Skeletal muscle cell (primary cell): ENCODE results near the gene ATP13A4.

Experiments
- DNase-seq: peaks from one replicate; pipeline ENCODE4 v3.0.0-alpha.2; 2010; ENCODE audit warnings: low read depth
- H3K4me3 ChIP-seq: 2 replicates; pipeline ENCODE4 v1.5.1; 2011; ENCODE audit warnings: low read depth, mild to moderate bottlenecking, control low read depth, low read length, moderate library complexity

Gene ATP13A4

GRCh38 chr3:193446965-193447602 is 107.6 kb downstream of the ATP13A4 start:
- DNase-seq: no peak
- H3K4me3 ChIP-seq: no peak overlapping the region

GRCh38 chr3:193439423-193439822 is 115.3 kb downstream of the ATP13A4 start:
- H3K4me3 ChIP-seq: no peak overlapping the region
- no peak for DNase-seq

GRCh38 chr3:193418576-193419373 is 135.9 kb downstream of the ATP13A4 start:
- no peak for DNase-seq

GRCh38 chr3:193416629-193417028 is 138.1 kb downstream of the ATP13A4 start:
- DNase-seq: no peak
- no peak overlapping the region for H3K4me3 ChIP-seq

More at GRCh38 chr3:193418576-193419373, 135.9 kb downstream of the ATP13A4 start:
- no peak overlapping the region for H3K4me3 ChIP-seq

GRCh38 chr3:193407688-193408087 is 147.0 kb downstream of the ATP13A4 start:
- DNase-seq: no peak
- no peak overlapping the region for H3K4me3 ChIP-seq

- no peak overlapping the region for H3K4me3 ChIP-seq
Measured at GRCh38 chr3:193407112-193407511, 147.6 kb downstream of the ATP13A4 start.

GRCh38 chr3:193403307-193403706 is 151.4 kb downstream of the ATP13A4 start:
- DNase-seq: no peak
- H3K4me3 ChIP-seq: no peak overlapping the region

More at GRCh38 chr3:193407112-193407511, 147.6 kb downstream of the ATP13A4 start:
- DNase-seq: no peak

- no peak for DNase-seq
- no peak overlapping the region for H3K4me3 ChIP-seq
Measured at GRCh38 chr3:193400304-193400703, 154.4 kb downstream of the ATP13A4 start.

- H3K4me3 ChIP-seq: no peak overlapping the region
- no peak for DNase-seq
Measured at GRCh38 chr3:193396451-193397244, 158.0 kb downstream of the ATP13A4 start.

- no peak for DNase-seq
- H3K4me3 ChIP-seq: no peak overlapping the region
Measured at GRCh38 chr3:193391902-193392301, 162.8 kb downstream of the ATP13A4 start.

DNA sequence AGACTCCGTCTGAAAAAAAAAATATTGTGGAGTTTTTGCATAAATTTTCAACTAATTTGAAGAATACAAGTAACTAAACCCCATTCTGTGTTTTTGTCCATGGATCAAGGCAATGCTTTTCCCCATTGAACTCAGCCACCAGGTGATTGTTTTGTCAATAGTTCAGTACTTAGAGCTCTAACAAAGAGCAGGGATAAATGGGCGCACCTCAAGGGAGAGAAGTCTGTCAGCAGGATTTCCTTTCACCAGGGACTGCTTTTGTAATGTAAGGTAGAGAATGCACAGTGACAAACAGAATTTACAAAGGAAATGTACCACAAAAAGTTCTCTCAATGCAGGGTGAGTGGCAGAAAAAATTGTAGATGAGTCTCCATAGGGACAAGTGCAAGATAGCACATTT is 165.4 kb downstream of the ATP13A4 start:
- DNase-seq: no peak

GRCh38 chr3:193388361-193388760 is 166.3 kb downstream of the ATP13A4 start:
- no peak overlapping the region for H3K4me3 ChIP-seq
- DNase-seq: no peak

More for the DNA sequence above, 165.4 kb downstream of the ATP13A4 start:
- no peak overlapping the region for H3K4me3 ChIP-seq

DNA sequence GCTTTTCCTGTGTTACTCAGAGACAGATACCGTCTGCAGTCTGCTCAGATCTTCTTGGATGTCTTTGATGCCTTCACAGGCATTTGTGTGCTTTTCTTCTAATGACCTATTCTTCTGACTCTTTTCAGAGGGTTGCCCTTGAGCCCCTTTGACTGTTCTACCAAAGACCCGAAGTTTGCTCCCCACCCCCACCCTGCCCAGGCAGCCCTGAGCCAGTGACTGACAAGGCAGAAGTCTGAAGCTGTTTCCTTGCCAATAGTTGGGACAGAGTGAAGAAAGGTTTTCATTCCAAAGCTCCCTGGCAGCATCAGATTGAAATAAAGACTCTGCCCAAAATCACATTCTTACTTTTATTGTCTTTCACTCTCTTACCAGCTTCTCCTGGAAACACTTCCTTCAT is 167.1 kb downstream of the ATP13A4 start:
- no peak for DNase-seq
- no peak overlapping the region for H3K4me3 ChIP-seq

DNA sequence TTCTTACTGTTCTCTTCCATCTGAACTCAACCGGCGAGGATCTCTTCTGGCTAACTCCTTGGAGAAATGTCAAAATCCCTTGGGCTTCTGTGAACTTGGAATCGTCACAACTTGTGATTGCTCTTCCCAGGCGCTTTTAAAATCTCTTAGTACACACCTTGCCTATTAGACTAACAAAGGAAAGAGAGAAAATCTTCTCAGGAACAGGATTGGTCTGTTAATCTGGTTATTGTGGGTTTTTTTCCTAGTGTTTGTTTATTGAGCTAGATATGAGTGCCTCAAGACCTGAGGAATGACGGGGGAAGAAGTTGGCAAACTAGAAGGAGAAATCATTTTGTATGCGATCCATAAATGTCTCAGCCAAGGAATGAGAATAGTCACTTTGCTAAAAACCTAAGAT is 176.0 kb downstream of the ATP13A4 start, which contains the start of gene ATP13A5:
Gene ATP13A5, minus strand, starts transcription at position 48 of the 400 bp plus-strand sequence. Its CDS starts 28 bp downstream, at position 20.
- DNase-seq: no peak
- no peak within 1 kb of the TSS for H3K4me3 ChIP-seq

GRCh38 chr3:193377591-193377990 is 177.1 kb downstream of the ATP13A4 start:
- H3K4me3 ChIP-seq: no peak overlapping the region
- no peak for DNase-seq

DNA sequence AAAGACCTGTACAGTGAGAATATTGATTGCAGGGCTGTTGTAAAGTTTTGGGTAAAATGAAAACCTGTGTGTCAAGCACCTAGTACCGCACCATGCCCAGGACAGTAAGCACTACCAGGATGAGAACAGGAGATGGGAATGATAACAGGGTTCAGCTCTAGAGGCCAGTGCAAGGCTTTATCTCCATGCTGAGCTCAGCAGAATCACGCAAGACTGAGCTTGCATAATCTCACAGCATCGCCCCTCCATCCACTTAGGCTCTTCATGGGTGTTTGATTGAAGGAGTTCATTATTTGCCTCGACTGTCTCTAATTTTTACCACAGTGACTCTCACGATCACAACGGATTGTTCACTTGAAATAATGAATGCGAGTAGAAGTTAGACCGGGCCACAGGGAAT is 179.1 kb downstream of the ATP13A4 start:
- no peak for DNase-seq
- H3K4me3 ChIP-seq: no peak overlapping the region

GRCh38 chr3:193372783-193373182 is 181.9 kb downstream of the ATP13A4 start:
- DNase-seq: no peak
- no peak overlapping the region for H3K4me3 ChIP-seq

- H3K4me3 ChIP-seq: no peak overlapping the region
- DNase-seq: no peak
Measured at GRCh38 chr3:193367868-193368267, 186.8 kb downstream of the ATP13A4 start.

GRCh38 chr3:193357291-193357690 is 197.4 kb downstream of the ATP13A4 start:
- H3K4me3 ChIP-seq: no peak overlapping the region
- DNase-seq: no peak

DNA sequence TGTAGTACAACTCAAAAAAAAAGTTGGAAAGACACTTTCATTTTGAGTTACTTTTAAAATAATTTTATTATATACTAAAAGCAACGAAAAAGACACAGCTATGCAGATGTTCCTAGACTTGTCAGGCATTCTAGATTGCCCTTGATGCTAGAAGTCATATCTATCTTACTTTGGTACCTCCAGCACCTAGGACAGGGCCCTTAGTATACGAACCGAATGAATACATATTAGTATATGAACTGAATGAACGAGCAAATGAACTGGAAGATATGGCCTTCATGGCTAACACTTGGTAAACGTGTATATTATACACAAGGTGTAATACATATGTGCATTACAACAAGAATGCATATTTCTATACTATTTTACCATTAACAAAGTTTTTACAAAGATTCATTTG is 200.3 kb downstream of the ATP13A4 start:
- DNase-seq: no peak
- no peak overlapping the region for H3K4me3 ChIP-seq
